Fibroblast of pulmonary artery (primary cell): ENCODE results near the gene ALDH3B2.
"Not testable (repeated sequence)": the region's sequence is repeated elsewhere in the genome, so short reads cannot be mapped to it uniquely, and the experiment has no call there.

Experiments used
- DNase-seq: peaks from one replicate; pipeline ENCODE4 v3.0.0-alpha.2; 2010; ENCODE audit warnings: low read depth
- H3K4me3 ChIP-seq: replicated peaks from 2 replicates; pipeline ENCODE4 v1.5.1; 2011; ENCODE audit warnings: low read depth, mild to moderate bottlenecking, control low read depth, low read length, moderate library complexity
- CTCF ChIP-seq: IDR thresholded peaks from 2 replicates; pipeline ENCODE4 v1.5.1; 2011; ENCODE audit warnings: mild to moderate bottlenecking, control low read depth, low read length, inconsistent platforms; ENCODE audit errors: missing control alignments

ALDH3B2 gene

GRCh38 chr11:67674442-67674871, at the start of gene ALDH3B2:
ALDH3B2 (minus strand) TSS chr11:67674623; CDS start chr11:67666935, 7,688 bp downstream.
- no peak for DNase-seq
- TF ChIP-seq CTCF = no peak
- H3K4me3 ChIP-seq = no peak within 1 kb of the TSS

- not testable (repeated sequence) for DNase-seq, H3K4me3 ChIP-seq
Measured at GRCh38 chr11:67723036-67723435, 48.6 kb upstream of the ALDH3B2 start.

- not testable (repeated sequence) for H3K4me3 ChIP-seq, DNase-seq
Measured at GRCh38 chr11:67716226-67716625, 41.8 kb upstream of the ALDH3B2 start.

- not testable (repeated sequence) for H3K4me3 ChIP-seq, DNase-seq
Measured at GRCh38 chr11:67715801-67716200, 41.4 kb upstream of the ALDH3B2 start.

GRCh38 chr11:67713892-67714509, 39.6 kb upstream of the ALDH3B2 start:
- not testable (repeated sequence) for H3K4me3 ChIP-seq, DNase-seq
- TF ChIP-seq CTCF = peak; percentile 11

- not testable (repeated sequence) for H3K4me3 ChIP-seq, DNase-seq
Measured at GRCh38 chr11:67711676-67712075, 37.3 kb upstream of the ALDH3B2 start.

GRCh38 chr11:67711212-67711611, 36.8 kb upstream of the ALDH3B2 start:
- H3K4me3 ChIP-seq, DNase-seq: not testable (repeated sequence)

GRCh38 chr11:67709806-67710205, 35.4 kb upstream of the ALDH3B2 start:
- not testable (repeated sequence) for H3K4me3 ChIP-seq, DNase-seq

GRCh38 chr11:67705264-67705663, 30.8 kb upstream of the ALDH3B2 start:
- no peak for DNase-seq
- TF ChIP-seq CTCF = no peak
- H3K4me3 ChIP-seq = no peak overlapping the region

GRCh38 chr11:67704524-67704923, 30.1 kb upstream of the ALDH3B2 start:
- no peak for DNase-seq
- no peak for TF ChIP-seq CTCF
- H3K4me3 ChIP-seq = no peak overlapping the region

GRCh38 chr11:67703709-67704108, 29.3 kb upstream of the ALDH3B2 start:
- H3K4me3 ChIP-seq, DNase-seq: not testable (repeated sequence)
